ENCODE measurements around the gene LCLAT1. TPM values are rescaled to one million over a fixed set of nuclear protein-coding genes. Genes with fewer than 3 reads are reported as not detected.
"Not testable (repeated sequence)": the region's sequence is repeated elsewhere in the genome, so short reads cannot be mapped to it uniquely, and the experiment has no call there.

Gene LCLAT1
- total RNA-seq, 4 donors from 2014 or later: 24.9 to 62.9 (median 36.3) TPM

DNA sequence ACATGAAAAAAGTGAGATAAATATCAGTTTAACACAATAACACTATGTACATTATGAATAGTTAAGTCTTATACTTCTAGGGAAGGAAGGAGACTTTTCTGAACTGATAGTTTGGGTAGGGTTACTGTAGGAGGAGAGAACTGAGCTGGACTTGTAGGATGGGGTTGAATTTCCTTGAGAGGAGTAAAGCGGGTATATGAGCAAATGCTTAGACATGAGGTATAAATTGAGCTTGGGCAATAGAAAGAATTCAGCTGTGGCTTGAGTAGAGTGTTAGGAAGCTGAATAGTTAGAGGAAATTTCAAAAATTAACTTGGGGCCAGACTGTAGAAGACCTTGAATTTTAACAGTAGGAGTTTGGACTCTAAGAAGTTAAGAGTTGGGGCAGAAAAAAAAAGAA is 45.1 kb downstream of the LCLAT1 start:
- DNase-seq (ENCODE audit: extremely low spot score): no peak
- Histone ChIP-seq H3K9me3 (no peaks in the 10 kb centered on the region), H3K4me3 (no peak overlapping the region), H3K27ac (replicated peaks in 1 of 4) (no peak overlapping the region), H3K4me1 (peaks cover 14 to 50% (median 49%) of the 10 kb centered on the region in 4 donors), H3K27me3 (no peaks in the 10 kb centered on the region), H3K36me3 (no peaks in the 10 kb centered on the region)
- intact Hi-C loops (cut with DNase I): no loop called here
- TF ChIP-seq CTCF (IDR thresholded peaks at IDR 0.05) (no peak), EP300 (IDR thresholded peaks at IDR 0.05) (no peak), POLR2A (IDR thresholded peaks at IDR 0.05; ENCODE audit: low read depth) (no peak), POLR2AphosphoS5 (IDR thresholded peaks at IDR 0.05) (no peak)
- WGBS: 93% methylated on average over 1 of the region's 1 CpG

DNA sequence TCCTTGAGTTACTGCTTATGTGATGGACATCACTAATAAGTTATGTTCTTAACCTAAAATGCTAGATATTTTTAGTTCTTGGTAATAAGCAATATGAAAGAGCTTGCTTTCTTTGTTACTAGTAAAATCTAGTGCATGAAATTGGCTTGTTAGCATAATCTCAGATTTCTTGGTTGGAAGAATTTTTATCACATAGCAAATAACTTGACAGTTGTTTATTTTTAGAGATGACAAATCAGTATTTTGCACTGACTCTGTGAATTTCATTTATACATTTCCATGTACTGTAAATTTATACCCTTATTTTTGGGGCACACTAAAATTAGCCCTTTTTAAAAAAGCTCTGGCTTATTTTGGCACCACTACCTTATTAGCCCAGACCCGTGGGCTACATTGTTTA is 45.6 kb downstream of the LCLAT1 start:
- Histone ChIP-seq H3K27me3 (no peaks in the 10 kb centered on the region), H3K36me3 (no peaks in the 10 kb centered on the region), H3K27ac (replicated peaks in 1 of 4) (peak overlapping the region in 3 of 4 donors; percentile 19 to 41 (median 22)), H3K9me3 (no peaks in the 10 kb centered on the region), H3K4me1 (peaks cover 14 to 48% (median 47%) of the 10 kb centered on the region in 4 donors), H3K4me3 (no peak overlapping the region)
- WGBS: 26% methylated on average over 1 of the region's 1 CpG
- no peak for DNase-seq (ENCODE audit: extremely low spot score)
- TF ChIP-seq CTCF (IDR thresholded peaks at IDR 0.05): no peak
- TF ChIP-seq POLR2AphosphoS5 (IDR thresholded peaks at IDR 0.05): no peak
- TF ChIP-seq EP300 (IDR thresholded peaks at IDR 0.05): no peak
- TF ChIP-seq POLR2A (IDR thresholded peaks at IDR 0.05; ENCODE audit: low read depth): no peak
- intact Hi-C loops (cut with DNase I): no loop called here

GRCh38 chr2:30493440-30493839 is 46.4 kb downstream of the LCLAT1 start:
- no peak for DNase-seq (ENCODE audit: extremely low spot score)
- Histone ChIP-seq H3K27ac (replicated peaks in 1 of 4) (peak overlapping the region; percentile 10 to 41 (median 20)), H3K4me1 (peaks cover 8 to 46% (median 41%) of the 10 kb centered on the region in 4 donors), H3K36me3 (no peaks in the 10 kb centered on the region), H3K4me3 (no peak overlapping the region), H3K9me3 (no peaks in the 10 kb centered on the region), H3K27me3 (no peaks in the 10 kb centered on the region)
- WGBS: 80% methylated on average over 1 of the region's 1 CpG
- intact Hi-C loops (cut with DNase I): no loop called here
- TF ChIP-seq CTCF (IDR thresholded peaks at IDR 0.05) (no peak), POLR2A (IDR thresholded peaks at IDR 0.05; ENCODE audit: low read depth) (no peak), EP300 (IDR thresholded peaks at IDR 0.05) (no peak), POLR2AphosphoS5 (IDR thresholded peaks at IDR 0.05) (no peak)

GRCh38 chr2:30495896-30496295 is 48.9 kb downstream of the LCLAT1 start:
- intact Hi-C loops (cut with DNase I); H3K27me3 ChIP-seq; H3K36me3 ChIP-seq; H3K27ac ChIP-seq (replicated peaks in 1 of 4); DNase-seq (ENCODE audit: extremely low spot score); H3K9me3 ChIP-seq; H3K4me3 ChIP-seq: not testable (repeated sequence)
- 83% methylated on average over 2 of the region's 2 CpGs for WGBS
- H3K4me1 ChIP-seq: peaks cover 8 to 44% (median 39%) of the 10 kb centered on the region in 4 donors

- H3K27ac ChIP-seq (replicated peaks in 1 of 4): no peak overlapping the region
- H3K36me3 ChIP-seq: no peaks in the 10 kb centered on the region
- no peak for TF ChIP-seq POLR2AphosphoS5 (IDR thresholded peaks at IDR 0.05)
- TF ChIP-seq CTCF (IDR thresholded peaks at IDR 0.05): no peak
- no peak for TF ChIP-seq POLR2A (IDR thresholded peaks at IDR 0.05; ENCODE audit: low read depth)
- TF ChIP-seq EP300 (IDR thresholded peaks at IDR 0.05): no peak
- H3K27me3 ChIP-seq: no peaks in the 10 kb centered on the region
- DNase-seq (ENCODE audit: extremely low spot score): no peak
- no peaks in the 10 kb centered on the region for H3K9me3 ChIP-seq
- no peak overlapping the region for H3K4me3 ChIP-seq
- intact Hi-C loops (cut with DNase I): no loop called here
- H3K4me1 ChIP-seq: peaks cover 5 to 36% (median 24%) of the 10 kb centered on the region in 4 donors
Observed at GRCh38 chr2:30499681-30500080, 52.6 kb downstream of the LCLAT1 start.
